HG03354 (cell line): ENCODE results near the gene RELCH.

ENCODE experiments used
- ATAC-seq: cut with Tn5 transposase; IDR thresholded peaks from one replicate; pipeline ENCODE4 v1.9.1; 2021; ENCODE audit warnings: mild to moderate bottlenecking; ENCODE audit not compliant: unreplicated experiment, poor library complexity, severe bottlenecking

Gene RELCH

DNA sequence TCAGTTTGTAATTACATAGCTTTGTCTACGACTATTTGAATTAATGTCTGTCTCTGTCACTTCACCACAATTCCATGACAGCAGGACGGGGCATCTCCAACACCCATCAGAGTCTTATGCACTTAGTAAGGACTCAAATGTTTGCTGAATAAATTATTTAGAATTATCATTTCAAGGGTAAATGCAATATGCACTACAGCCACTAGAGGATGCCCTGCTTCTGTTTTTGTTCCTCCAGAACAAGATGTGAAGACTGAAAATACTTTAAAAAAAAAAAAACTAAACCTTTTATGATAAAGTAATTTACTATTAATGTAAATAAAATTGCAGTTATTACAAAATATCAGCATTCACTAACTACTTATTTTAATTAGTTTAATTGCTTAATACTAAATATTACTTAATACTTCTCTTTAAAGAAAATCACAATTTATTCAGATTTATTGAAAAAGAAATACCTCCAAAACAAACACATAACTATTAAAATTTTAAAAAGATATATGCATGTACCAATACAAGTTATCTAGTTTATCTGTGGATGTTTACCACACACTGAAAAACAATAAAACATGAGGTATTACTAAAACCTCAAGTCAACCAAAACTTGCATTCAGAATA, 3.4 kb upstream of the RELCH start:
- ATAC-seq = no peak

GRCh38 chr18:62186499-62186773, 619 bp upstream of the RELCH start:
- ATAC-seq = peak; percentile 8

DNA sequence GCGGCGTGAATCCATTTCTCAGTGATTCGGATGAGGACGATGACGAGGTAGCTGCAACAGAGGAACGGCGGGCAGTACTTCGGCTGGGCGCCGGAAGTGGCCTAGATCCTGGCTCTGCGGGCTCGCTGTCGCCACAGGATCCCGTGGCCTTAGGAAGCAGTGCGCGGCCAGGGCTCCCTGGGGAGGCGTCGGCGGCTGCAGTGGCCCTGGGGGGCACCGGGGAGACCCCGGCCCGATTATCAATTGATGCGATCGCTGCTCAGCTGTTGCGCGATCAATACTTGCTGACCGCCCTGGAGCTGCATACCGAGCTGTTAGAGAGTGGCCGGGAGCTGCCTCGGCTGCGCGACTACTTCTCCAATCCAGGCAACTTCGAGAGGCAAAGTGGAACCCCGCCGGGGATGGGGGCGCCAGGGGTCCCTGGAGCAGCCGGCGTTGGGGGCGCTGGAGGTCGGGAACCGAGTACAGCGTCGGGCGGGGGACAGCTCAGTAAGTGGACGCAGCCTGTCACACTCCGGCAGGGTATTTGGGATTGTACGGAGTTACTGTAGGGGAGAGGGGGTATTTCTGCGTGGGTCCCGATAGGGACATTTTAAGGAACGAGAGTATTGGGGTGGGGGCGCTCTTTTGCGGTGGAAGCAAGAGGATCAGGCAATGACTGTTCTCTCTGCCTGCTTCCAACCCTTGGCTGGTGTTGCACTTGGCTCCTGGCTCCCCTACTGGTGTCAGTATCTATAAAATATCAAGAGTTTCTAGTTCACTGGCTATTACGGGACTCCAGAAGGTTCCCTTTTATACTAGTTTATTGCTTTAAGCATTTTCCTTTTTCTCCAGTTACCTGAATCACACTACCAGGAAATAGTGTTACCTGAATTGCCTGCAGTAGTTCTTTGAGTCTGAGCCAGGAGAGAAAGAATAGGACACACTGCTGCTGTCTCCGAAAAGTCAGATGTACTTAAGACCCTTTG, 772 bp downstream of the RELCH start:
- peak; percentile 2 for ATAC-seq

- no peak for ATAC-seq
These were observed 2.2 kb downstream of the RELCH start for GRCh38 chr18:62189208-62189607.

- ATAC-seq = no peak
These were observed 9.0 kb downstream of the RELCH start for GRCh38 chr18:62196079-62196478.

GRCh38 chr18:62196980-62197379, 9.9 kb downstream of the RELCH start:
- ATAC-seq = no peak

GRCh38 chr18:62198259-62198658, 11.2 kb downstream of the RELCH start:
- ATAC-seq = no peak

- no peak for ATAC-seq
These were observed 12.6 kb downstream of the RELCH start for GRCh38 chr18:62199629-62200028.

DNA sequence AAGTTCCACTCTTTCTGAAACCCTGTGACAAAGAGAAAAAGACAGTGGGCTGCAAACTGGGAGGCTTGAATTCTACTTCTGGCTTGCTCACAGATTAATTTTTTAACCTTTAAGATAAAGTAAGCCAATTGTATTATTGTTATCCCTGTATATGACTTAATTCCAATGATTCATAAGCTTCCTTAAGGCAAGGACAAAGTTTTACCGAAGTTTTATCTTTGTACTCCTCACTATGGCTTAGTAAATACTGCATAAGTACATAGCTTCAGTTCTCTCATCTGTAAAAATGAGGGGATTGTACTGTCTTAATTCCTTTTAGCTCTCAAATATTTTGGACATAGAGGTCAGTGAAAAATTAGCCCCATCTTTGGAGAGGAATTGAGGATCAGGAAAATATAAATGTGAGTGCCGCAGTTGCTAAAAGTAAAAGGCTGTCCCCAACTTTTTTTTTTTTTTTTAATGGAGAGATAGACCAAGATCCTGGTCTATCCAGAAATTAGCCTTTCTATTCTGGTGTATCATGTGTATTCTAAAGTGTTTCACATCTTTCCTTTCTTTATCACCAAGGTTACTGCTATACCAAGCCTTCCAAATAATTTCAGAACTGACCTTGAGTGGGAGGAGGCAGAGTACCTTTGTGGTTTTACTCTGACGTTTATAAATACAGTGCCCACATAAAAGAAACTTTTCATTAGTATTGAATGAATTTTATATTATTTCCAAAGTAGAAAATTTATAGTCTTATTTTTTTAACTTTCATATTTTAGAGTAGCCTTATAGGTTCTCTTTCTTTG, 13.3 kb downstream of the RELCH start:
- no peak for ATAC-seq

GRCh38 chr18:62201870-62202269, 14.8 kb downstream of the RELCH start:
- ATAC-seq = no peak

- ATAC-seq = no peak
These were observed 18.8 kb downstream of the RELCH start for GRCh38 chr18:62205824-62206223.

DNA sequence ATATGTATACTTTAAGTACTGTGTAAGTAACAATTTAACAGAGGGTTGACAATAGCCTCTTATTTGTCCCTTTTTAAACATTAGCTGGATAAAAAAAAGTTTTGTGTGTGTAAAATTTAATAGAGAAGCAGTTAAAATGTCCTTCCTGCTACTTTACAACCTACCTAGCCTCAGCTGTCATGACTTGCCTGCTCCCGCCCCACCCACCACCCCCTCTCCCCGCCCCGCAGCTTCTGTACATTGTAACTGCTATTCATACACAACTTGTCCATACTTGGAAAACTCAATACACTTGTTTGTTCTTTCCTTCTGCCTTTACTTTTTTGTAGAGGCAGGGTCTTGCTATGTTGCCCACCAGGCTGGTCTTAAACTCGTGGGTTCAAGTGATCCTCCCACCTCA, 19.5 kb downstream of the RELCH start:
- ATAC-seq = no peak

- no peak for ATAC-seq
These were observed 22.0 kb downstream of the RELCH start for GRCh38 chr18:62209046-62209445.

- no peak for ATAC-seq
These were observed 23.1 kb downstream of the RELCH start for GRCh38 chr18:62210138-62210537.

DNA sequence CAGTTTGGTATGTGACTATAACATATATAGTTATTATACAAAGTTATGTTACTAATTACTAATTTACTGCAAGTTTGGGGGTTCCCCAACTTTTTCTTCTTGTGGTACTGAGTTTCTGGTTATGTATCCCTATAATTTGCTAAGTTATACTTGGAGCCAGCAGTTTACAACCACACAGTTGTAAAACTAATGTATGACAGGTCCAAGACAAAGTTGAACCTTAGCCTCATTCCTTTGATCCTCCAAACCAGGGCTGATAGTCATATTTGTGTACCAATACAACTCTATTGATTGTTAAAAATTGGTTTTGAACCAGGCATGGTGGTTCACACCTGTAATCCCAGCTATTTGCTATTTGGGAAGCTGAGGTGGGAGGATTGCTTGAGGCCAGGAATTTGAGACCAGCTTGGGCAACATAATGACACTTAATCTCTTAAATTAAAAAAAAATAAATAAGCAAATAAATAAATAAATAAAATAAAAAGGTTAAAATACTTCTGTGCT, 24.3 kb downstream of the RELCH start:
- ATAC-seq = no peak

GRCh38 chr18:62214790-62215189, 27.7 kb downstream of the RELCH start:
- ATAC-seq = no peak

GRCh38 chr18:62224229-62224628, 37.2 kb downstream of the RELCH start:
- ATAC-seq = no peak

DNA sequence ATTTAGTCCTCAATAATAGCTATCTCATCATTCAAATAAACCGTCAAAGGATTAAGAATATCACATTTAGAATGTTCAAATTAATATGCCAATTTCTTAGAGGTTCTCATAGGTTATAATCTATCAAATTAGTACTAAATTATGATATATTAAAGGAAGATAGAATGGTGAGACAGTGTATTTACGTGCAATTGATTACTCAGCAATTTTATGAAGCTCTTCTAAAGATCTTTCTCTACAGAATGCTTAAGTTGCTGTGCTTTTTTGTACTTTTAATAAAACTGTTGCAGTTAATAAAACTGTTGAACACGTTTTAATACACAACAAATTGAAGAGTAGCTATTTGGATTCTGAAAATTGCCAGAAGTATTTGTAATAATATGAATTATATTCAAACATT, 39.0 kb downstream of the RELCH start:
- no peak for ATAC-seq

GRCh38 chr18:62236252-62236651, 49.2 kb downstream of the RELCH start:
- ATAC-seq = no peak

DNA sequence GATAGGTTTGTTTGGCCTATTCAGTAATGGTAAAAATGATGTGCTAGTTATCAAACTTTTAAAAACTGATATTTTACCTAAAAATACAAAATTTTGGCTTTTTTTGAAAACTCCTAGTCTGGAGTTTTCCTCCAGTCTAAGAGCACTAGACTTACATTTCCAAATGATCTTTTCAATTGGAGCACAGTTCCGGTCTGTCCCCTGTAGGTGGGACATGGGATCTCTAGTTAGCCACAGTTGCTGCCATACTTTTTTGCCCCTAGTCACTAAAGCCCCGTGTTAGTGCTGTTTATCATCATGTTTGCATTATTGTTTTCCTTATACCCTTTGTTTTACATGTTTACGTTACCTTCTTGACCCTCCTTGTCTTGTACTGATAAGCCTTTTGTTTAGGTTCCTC, 52.4 kb downstream of the RELCH start:
- ATAC-seq = no peak
